PFSK-1 (cell line): ENCODE results near the gene TTC34.

Experiments
- FOXP2 ChIP-seq: optimal IDR thresholded peaks from 2 replicates; pipeline ENCODE3; 2011; ENCODE audit warnings: borderline replicate concordance, control low read depth, inconsistent platforms; ENCODE audit not compliant: insufficient read depth; ENCODE audit errors: extremely low read length, extremely low read depth
- POLR2AphosphoS5 ChIP-seq: IDR thresholded peaks from 2 replicates; pipeline ENCODE4 v1.6.1; 2012; ENCODE audit warnings: low read depth, mild to moderate bottlenecking, control low read depth, low read length, moderate library complexity
- REST ChIP-seq, 2 experiments: IDR thresholded peaks; 2 replicates each; pipeline versions ENCODE4 v1.6.1 to v1.8.0; 2011 to 2012; ENCODE audit warnings: low read depth in 2 of 2, low read length in 2 of 2, control low read depth in 1 of 2, inconsistent platforms in 1 of 2, mild to moderate bottlenecking in 1 of 2, moderate library complexity in 1 of 2; ENCODE audit not compliant: insufficient read depth in 1 of 2
- SIN3A ChIP-seq: IDR thresholded peaks from 2 replicates; pipeline ENCODE4 v1.6.1; 2012; ENCODE audit warnings: mild to moderate bottlenecking, low read length, moderate library complexity, borderline replicate concordance; ENCODE audit not compliant: insufficient read depth
- TAF1 ChIP-seq: IDR thresholded peaks from 2 replicates; pipeline ENCODE4 v1.6.1; 2012; ENCODE audit warnings: low read length, control low read depth, borderline replicate concordance; ENCODE audit not compliant: insufficient read depth

TTC34 gene

GRCh38 chr1:2591581-2592261 is 209.8 kb downstream of the TTC34 start:
- no peak for TF ChIP-seq FOXP2
- TF ChIP-seq REST (IDR thresholded peaks at IDR 0.05; ENCODE audit: insufficient read depth in 1 of 2, low read depth in 2 of 2, low read length in 2 of 2): no peak
- TF ChIP-seq TAF1: no peak
- no peak for TF ChIP-seq SIN3A
- no peak for TF ChIP-seq POLR2AphosphoS5

DNA sequence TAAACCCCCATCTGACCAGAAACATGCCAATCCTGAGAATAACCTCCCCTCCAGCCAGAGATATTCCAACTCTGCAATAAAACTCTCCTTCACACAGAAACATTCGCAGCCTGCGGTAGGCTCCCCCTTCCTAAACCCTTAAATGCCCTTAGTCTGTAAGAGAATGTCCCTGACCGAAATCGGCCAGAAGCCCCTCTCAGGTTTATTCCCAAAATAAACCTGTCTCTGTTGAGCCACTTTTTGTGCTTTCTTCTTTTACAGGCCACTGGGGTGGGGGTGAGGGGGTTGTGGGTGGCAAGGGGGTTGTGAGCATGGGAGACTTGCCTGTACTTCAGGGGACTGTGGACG is 210.3 kb downstream of the TTC34 start:
- TF ChIP-seq SIN3A (no peak), FOXP2 (no peak), TAF1 (no peak), POLR2AphosphoS5 (no peak), REST (IDR thresholded peaks at IDR 0.05; ENCODE audit: insufficient read depth in 1 of 2, low read depth in 2 of 2, low read length in 2 of 2) (no peak)

- TF ChIP-seq POLR2AphosphoS5 (no peak), FOXP2 (no peak), SIN3A (no peak), TAF1 (no peak), REST (IDR thresholded peaks at IDR 0.05; ENCODE audit: insufficient read depth in 1 of 2, low read depth in 2 of 2, low read length in 2 of 2) (no peak)
Observed at GRCh38 chr1:2590233-2591141, 211.0 kb downstream of the TTC34 start.

DNA sequence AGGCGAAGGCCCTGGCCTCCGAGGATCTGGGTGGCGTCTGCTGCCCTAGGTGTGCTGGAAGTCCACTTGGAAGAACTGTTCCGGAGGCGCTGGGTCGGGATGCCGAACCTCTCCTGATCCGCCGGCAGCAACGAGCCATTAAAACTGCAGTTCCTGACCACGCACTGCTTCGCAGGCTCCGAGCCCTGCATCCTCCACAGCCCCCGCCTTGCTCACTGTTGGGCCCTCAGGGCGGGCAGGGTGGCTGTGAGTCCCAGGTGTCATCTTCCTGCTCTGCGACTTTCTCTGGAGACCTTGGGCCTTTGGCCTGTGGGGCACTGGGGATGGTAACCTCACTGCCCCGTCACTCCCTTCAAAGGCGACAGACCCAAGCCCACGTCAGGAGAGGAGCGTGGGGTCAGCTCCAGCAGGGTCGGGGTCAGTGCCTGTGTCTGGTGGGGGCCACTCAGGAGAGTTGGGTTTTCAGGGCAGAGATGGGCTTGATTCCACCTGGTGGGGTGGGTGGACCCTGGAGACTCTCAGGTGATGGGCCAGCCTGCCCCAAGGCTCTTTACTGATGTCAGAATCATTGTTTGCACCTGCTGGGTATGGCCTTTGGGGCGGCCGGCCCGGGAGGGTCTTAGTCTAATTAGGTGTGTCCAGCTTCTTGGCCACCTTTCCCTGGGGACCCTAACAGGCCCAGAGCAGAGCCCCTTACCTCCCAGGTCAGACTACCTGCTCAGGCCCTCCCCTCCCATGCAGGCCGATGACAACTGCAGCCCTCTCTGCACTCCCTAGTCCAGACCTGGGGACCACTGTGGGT is 211.9 kb downstream of the TTC34 start:
- TF ChIP-seq REST (IDR thresholded peaks at IDR 0.05; ENCODE audit: insufficient read depth in 1 of 2, low read depth in 2 of 2, low read length in 2 of 2) (no peak), POLR2AphosphoS5 (no peak), SIN3A (no peak), FOXP2 (no peak), TAF1 (no peak)
